ENCODE results near the gene WNT9B. TPM values are rescaled to one million over a fixed set of nuclear protein-coding genes. Genes with fewer than 3 reads are reported as not detected.

The WNT9B gene
- total and polyA plus RNA-seq, 2 of the 13 experiments (the other 11 are each of a cell fraction or from before 2014, with no cell fraction given), result not detected

GRCh38 chr17:46894024-46894423 lies 42.6 kb downstream of the WNT9B start (continued):
- no peak for TF ChIP-seq SP140L (CRISPR knock-in tag; IDR thresholded peaks at IDR 0.05; ENCODE audit: borderline replicate concordance)

GRCh38 chr17:46894476-46895151 lies 43.2 kb downstream of the WNT9B start:
- CTCF ChIA-PET (ENCODE audit: low intra/inter-chr PET ratio, low total read pairs), result no interaction called here
- TF ChIP-seq AKNA (CRISPR knock-in tag; IDR thresholded peaks at IDR 0.05; ENCODE audit: borderline replicate concordance) (no peak), MIER2 (CRISPR knock-in tag; IDR thresholded peaks at IDR 0.05) (no peak), ZFP82 (CRISPR knock-in tag; IDR thresholded peaks at IDR 0.05; ENCODE audit: borderline replicate concordance) (no peak), ATAD3A (CRISPR knock-in tag; IDR thresholded peaks at IDR 0.05) (no peak), ZZZ3 (CRISPR knock-in tag; IDR thresholded peaks at IDR 0.05; ENCODE audit: borderline replicate concordance) (no peak), CREB3 (CRISPR knock-in tag; IDR thresholded peaks at IDR 0.05) (no peak), ZNF335 (CRISPR knock-in tag; IDR thresholded peaks at IDR 0.05) (0 out of 2 replicates have a peak, but pooled peaks have one; percentile 8), ZNF446 (CRISPR knock-in tag; IDR thresholded peaks at IDR 0.05) (no peak), NONO (IDR thresholded peaks at IDR 0.05) (no peak), NONO (CRISPR knock-in tag; conservative IDR thresholded peaks at IDR 0.05) (no peak), ZNF292 (CRISPR knock-in tag; IDR thresholded peaks at IDR 0.05; ENCODE audit: borderline replicate concordance, low read depth) (0 out of 2 replicates have a peak, but pooled peaks have one; percentile 22), CTCF (CRISPR knock-in tag; IDR thresholded peaks at IDR 0.05) (0 out of 2 replicates have a peak, but pooled peaks have one; percentile 2), HHEX (CRISPR knock-in tag; IDR thresholded peaks at IDR 0.05) (no peak), REPIN1 (CRISPR knock-in tag; IDR thresholded peaks at IDR 0.05; ENCODE audit: borderline replicate concordance, low read depth) (no peak), RAD21 (CRISPR knock-in tag; IDR thresholded peaks at IDR 0.05) (0 out of 2 replicates have a peak, but pooled peaks have one; percentile 14)

More at GRCh38 chr17:46894476-46895151, 43.2 kb downstream of the WNT9B start:
- no peaks in the 10 kb centered on the region for H3K36me3 ChIP-seq (replicated peaks in 1 of 2; ENCODE audit: control insufficient read depth in 1 of 2, insufficient read depth in 2 of 2, low read length in 2 of 2)
- POLR2A ChIA-PET, result interaction anchor here (1.4 kb wide), 1 partner anchor 24 kb away, joined by 5 read pairs; no protein-coding TSS in a partner anchor
- H3K4me3 ChIP-seq (replicated peaks in 1 of 3; ENCODE audit: insufficient read depth in 1 of 3, low read depth in 2 of 3, low read length in 3 of 3), result peak overlapping the region; percentile 3 to 45 (median 13); a peak in 3 of 6 replicates
- WGBS (ENCODE audit: low lambda C conversion rate), result 22% methylated on average over 24 of the region's 29 CpGs
- no TSS peak for BruUV-seq (replicated peaks)
- no peak for FAIRE-seq
- peak overlapping the region; percentile 49 for H2AFZ ChIP-seq (ENCODE audit: low read length)
- no peaks in the 10 kb centered on the region; the same call in 1 of the 2 replicates for H4K20me1 ChIP-seq (ENCODE audit: insufficient read depth, low read length)
- H3K27ac ChIP-seq (ENCODE audit: extremely low read length, insufficient read depth, low read length), result no peak overlapping the region
- H3K79me2 ChIP-seq (ENCODE audit: insufficient read depth, low read length), result no peaks in the 10 kb centered on the region
- in situ Hi-C loops (cut with HindIII; ENCODE audit: extremely low pct_ligation_motif_present, low pct_unique_long_range_greater_than_20kb) (no loop called here), intact Hi-C loops (cut with micrococcal nuclease; ENCODE audit: unreplicated experiment) (no loop called here)
- peaks cover 36% of the 10 kb centered on the region for H3K4me1 ChIP-seq (ENCODE audit: insufficient read depth, low read length)
- no peak overlapping the region for H3K9ac ChIP-seq (ENCODE audit: insufficient read depth, low read depth, low read length)
- H3K9me3 ChIP-seq (ENCODE audit: low read length), result no peaks in the 10 kb centered on the region
- DNase-seq (ENCODE audit: low spot score), result no peak
- peak overlapping the region; percentile 60 for H3K4me2 ChIP-seq (ENCODE audit: low read depth, low read length)
- peak; percentile 77 for ATAC-seq
- peaks cover 2 to 44% of the 10 kb centered on the region in 2 experiments; a peak in 4 of 5 replicates for H3K27me3 ChIP-seq (ENCODE audit: control insufficient read depth in 1 of 2, insufficient read depth in 2 of 2, low read length in 2 of 2)
